ENCODE data around the gene CMIP.

CMIP gene

GRCh38 chr16:81614654-81615359 lies 170.2 kb downstream of the CMIP start:
- Histone ChIP-seq H3K27me3 (ENCODE audit: control insufficient read depth, insufficient read depth, low read length, poor library complexity, severe bottlenecking) (no peaks in the 10 kb centered on the region), H3K9me3 (ENCODE audit: control insufficient read depth, low read length) (no peaks in the 10 kb centered on the region), H3K4me3 (ENCODE audit: insufficient read depth, low read depth, low read length) (no peak overlapping the region), H3K4me1 (ENCODE audit: control insufficient read depth, insufficient read depth, low read length) (peaks cover 9% of the 10 kb centered on the region), H3K27ac (ENCODE audit: insufficient read depth, low read depth, low read length, poor library complexity, severe bottlenecking) (no peak overlapping the region), H3K36me3 (ENCODE audit: control insufficient read depth, insufficient read depth, low read length) (no peaks in the 10 kb centered on the region)
- WGBS, 2 experiments: 93 to 95% methylated on average over 6 of the region's 6 CpGs

GRCh38 chr16:81615411-81615810 lies 170.8 kb downstream of the CMIP start:
- Histone ChIP-seq H3K27me3 (ENCODE audit: control insufficient read depth, insufficient read depth, low read length, poor library complexity, severe bottlenecking) (no peaks in the 10 kb centered on the region), H3K27ac (ENCODE audit: insufficient read depth, low read depth, low read length, poor library complexity, severe bottlenecking) (no peak overlapping the region), H3K4me3 (ENCODE audit: insufficient read depth, low read depth, low read length) (no peak overlapping the region), H3K4me1 (ENCODE audit: control insufficient read depth, insufficient read depth, low read length) (peaks cover 11% of the 10 kb centered on the region), H3K36me3 (ENCODE audit: control insufficient read depth, insufficient read depth, low read length) (no peaks in the 10 kb centered on the region), H3K9me3 (ENCODE audit: control insufficient read depth, low read length) (no peaks in the 10 kb centered on the region)
- WGBS, 2 experiments: 90 to 95% methylated on average over 3 of the region's 3 CpGs

- Histone ChIP-seq H3K9me3 (ENCODE audit: control insufficient read depth, low read length) (no peaks in the 10 kb centered on the region), H3K27ac (ENCODE audit: insufficient read depth, low read depth, low read length, poor library complexity, severe bottlenecking) (no peak overlapping the region), H3K27me3 (ENCODE audit: control insufficient read depth, insufficient read depth, low read length, poor library complexity, severe bottlenecking) (no peaks in the 10 kb centered on the region), H3K4me1 (ENCODE audit: control insufficient read depth, insufficient read depth, low read length) (peaks cover 15% of the 10 kb centered on the region), H3K4me3 (ENCODE audit: insufficient read depth, low read depth, low read length) (no peak overlapping the region), H3K36me3 (ENCODE audit: control insufficient read depth, insufficient read depth, low read length) (no peaks in the 10 kb centered on the region)
- WGBS, 2 experiments: 86 to 88% methylated on average over 14 of the region's 14 CpGs
Measured at GRCh38 chr16:81615833-81616232, 171.2 kb downstream of the CMIP start.

- Histone ChIP-seq H3K4me3 (ENCODE audit: insufficient read depth, low read depth, low read length) (no peak overlapping the region), H3K27me3 (ENCODE audit: control insufficient read depth, insufficient read depth, low read length, poor library complexity, severe bottlenecking) (no peaks in the 10 kb centered on the region), H3K27ac (ENCODE audit: insufficient read depth, low read depth, low read length, poor library complexity, severe bottlenecking) (no peak overlapping the region), H3K4me1 (ENCODE audit: control insufficient read depth, insufficient read depth, low read length) (peaks cover 18% of the 10 kb centered on the region), H3K36me3 (ENCODE audit: control insufficient read depth, insufficient read depth, low read length) (no peaks in the 10 kb centered on the region), H3K9me3 (ENCODE audit: control insufficient read depth, low read length) (no peaks in the 10 kb centered on the region)
- WGBS, 2 experiments: 87 to 88% methylated on average over 17 of the region's 17 CpGs
Measured at GRCh38 chr16:81616321-81617020, 171.9 kb downstream of the CMIP start.

- WGBS, 2 experiments: 84 to 85% methylated on average over 8 of the region's 8 CpGs
- peaks cover 18% of the 10 kb centered on the region for H3K4me1 ChIP-seq (ENCODE audit: control insufficient read depth, insufficient read depth, low read length)
- H3K27ac ChIP-seq (ENCODE audit: insufficient read depth, low read depth, low read length, poor library complexity, severe bottlenecking): no peak overlapping the region
- H3K4me3 ChIP-seq (ENCODE audit: insufficient read depth, low read depth, low read length): no peak overlapping the region
- H3K9me3 ChIP-seq (ENCODE audit: control insufficient read depth, low read length): no peaks in the 10 kb centered on the region
- H3K27me3 ChIP-seq (ENCODE audit: control insufficient read depth, insufficient read depth, low read length, poor library complexity, severe bottlenecking): no peaks in the 10 kb centered on the region
- H3K36me3 ChIP-seq (ENCODE audit: control insufficient read depth, insufficient read depth, low read length): no peaks in the 10 kb centered on the region
Measured at GRCh38 chr16:81617021-81617346, 172.4 kb downstream of the CMIP start.

- no peak overlapping the region for H3K27ac ChIP-seq (ENCODE audit: insufficient read depth, low read depth, low read length, poor library complexity, severe bottlenecking)
- WGBS, 2 experiments: 95 to 96% methylated on average over 6 of the region's 6 CpGs
Measured at GRCh38 chr16:81618187-81618586, 173.6 kb downstream of the CMIP start.

GRCh38 chr16:81618661-81619060 lies 174.1 kb downstream of the CMIP start:
- Histone ChIP-seq H3K4me1 (ENCODE audit: control insufficient read depth, insufficient read depth, low read length) (peaks cover 18% of the 10 kb centered on the region), H3K9me3 (ENCODE audit: control insufficient read depth, low read length) (no peaks in the 10 kb centered on the region), H3K4me3 (ENCODE audit: insufficient read depth, low read depth, low read length) (no peak overlapping the region), H3K27me3 (ENCODE audit: control insufficient read depth, insufficient read depth, low read length, poor library complexity, severe bottlenecking) (no peaks in the 10 kb centered on the region), H3K27ac (ENCODE audit: insufficient read depth, low read depth, low read length, poor library complexity, severe bottlenecking) (no peak overlapping the region), H3K36me3 (ENCODE audit: control insufficient read depth, insufficient read depth, low read length) (no peaks in the 10 kb centered on the region)
- WGBS, 2 experiments: 78 to 79% methylated on average over 11 of the region's 11 CpGs

More at GRCh38 chr16:81618187-81618586, 173.6 kb downstream of the CMIP start:
- peaks cover 18% of the 10 kb centered on the region for H3K4me1 ChIP-seq (ENCODE audit: control insufficient read depth, insufficient read depth, low read length)
- no peaks in the 10 kb centered on the region for H3K36me3 ChIP-seq (ENCODE audit: control insufficient read depth, insufficient read depth, low read length)
- H3K27me3 ChIP-seq (ENCODE audit: control insufficient read depth, insufficient read depth, low read length, poor library complexity, severe bottlenecking): no peaks in the 10 kb centered on the region
- no peaks in the 10 kb centered on the region for H3K9me3 ChIP-seq (ENCODE audit: control insufficient read depth, low read length)
- H3K4me3 ChIP-seq (ENCODE audit: insufficient read depth, low read depth, low read length): no peak overlapping the region

GRCh38 chr16:81620029-81620428 lies 175.4 kb downstream of the CMIP start:
- no peaks in the 10 kb centered on the region for H3K9me3 ChIP-seq (ENCODE audit: control insufficient read depth, low read length)
- H3K4me1 ChIP-seq (ENCODE audit: control insufficient read depth, insufficient read depth, low read length): peaks cover 20% of the 10 kb centered on the region
- no peaks in the 10 kb centered on the region for H3K27me3 ChIP-seq (ENCODE audit: control insufficient read depth, insufficient read depth, low read length, poor library complexity, severe bottlenecking)
- H3K27ac ChIP-seq (ENCODE audit: insufficient read depth, low read depth, low read length, poor library complexity, severe bottlenecking): no peak overlapping the region
- WGBS, 2 experiments: 96 to 97% methylated on average over 4 of the region's 4 CpGs
- no peaks in the 10 kb centered on the region for H3K36me3 ChIP-seq (ENCODE audit: control insufficient read depth, insufficient read depth, low read length)
- no peak overlapping the region for H3K4me3 ChIP-seq (ENCODE audit: insufficient read depth, low read depth, low read length)

- Histone ChIP-seq H3K4me3 (ENCODE audit: insufficient read depth, low read depth, low read length) (no peak overlapping the region), H3K4me1 (ENCODE audit: control insufficient read depth, insufficient read depth, low read length) (peaks cover 21% of the 10 kb centered on the region), H3K36me3 (ENCODE audit: control insufficient read depth, insufficient read depth, low read length) (no peaks in the 10 kb centered on the region), H3K9me3 (ENCODE audit: control insufficient read depth, low read length) (no peaks in the 10 kb centered on the region), H3K27ac (ENCODE audit: insufficient read depth, low read depth, low read length, poor library complexity, severe bottlenecking) (no peak overlapping the region), H3K27me3 (ENCODE audit: control insufficient read depth, insufficient read depth, low read length, poor library complexity, severe bottlenecking) (no peaks in the 10 kb centered on the region)
- 87% methylated on average over 9 of the region's 9 CpGs for WGBS, 2 experiments
Measured at GRCh38 chr16:81620796-81621195, 176.2 kb downstream of the CMIP start.

- 91 to 94% methylated on average over 8 of the region's 8 CpGs for WGBS, 2 experiments
- no peaks in the 10 kb centered on the region for H3K36me3 ChIP-seq (ENCODE audit: control insufficient read depth, insufficient read depth, low read length)
- H3K27me3 ChIP-seq (ENCODE audit: control insufficient read depth, insufficient read depth, low read length, poor library complexity, severe bottlenecking): no peaks in the 10 kb centered on the region
- peaks cover 15% of the 10 kb centered on the region for H3K4me1 ChIP-seq (ENCODE audit: control insufficient read depth, insufficient read depth, low read length)
- no peaks in the 10 kb centered on the region for H3K9me3 ChIP-seq (ENCODE audit: control insufficient read depth, low read length)
- H3K4me3 ChIP-seq (ENCODE audit: insufficient read depth, low read depth, low read length): no peak overlapping the region
- H3K27ac ChIP-seq (ENCODE audit: insufficient read depth, low read depth, low read length, poor library complexity, severe bottlenecking): no peak overlapping the region
Measured at GRCh38 chr16:81621496-81621895, 176.9 kb downstream of the CMIP start.
